Endothelial cell of umbilical vein (primary cell): ENCODE measurements around the gene SLC25A30. TPM values are rescaled to one million over a fixed set of nuclear protein-coding genes. Genes with fewer than 3 reads are reported as not detected.

Experiments used
- BruUV-seq: library from RNA; stranded (reverse); fragments of 400-500 nt; replicated peaks from 2 replicates; lab custom pipeline; 2021; lab: Mats Ljungman, UMichigan
- CTCF ChIA-PET: fragments of 300-600, 350-600 bp; sonication (Branson Sonifier 250); formaldehyde crosslinking; loops from one replicate; lab custom pipeline; 2021; ENCODE audit warnings: antibody characterized with exemption, inconsistent platforms; lab: Charles Lee
- POLR2A ChIA-PET: fragments of 300-600, 350-600 bp; sonication (Branson Sonifier 250); formaldehyde crosslinking; loops from one replicate; lab custom pipeline; 2021; ENCODE audit warnings: antibody characterized with exemption, inconsistent platforms; lab: Charles Lee
- DNase-seq: peaks from one replicate; pipeline ENCODE4 v3.0.0-alpha.2; 2011; ENCODE audit warnings: low read depth, low spot score
- FAIRE-seq: peaks from 2 replicates; lab custom pipeline; 2011; peaks lifted over from hg19 to GRCh38; lab: Jason Lieb, UNC
- H2AFZ ChIP-seq: 2 replicates; pipeline ENCODE4 v1.6.0; 2012; ENCODE audit warnings: low read depth, low read length, control low read depth, inconsistent platforms
- H3K27ac ChIP-seq: 2 replicates; pipeline ENCODE4 v1.5.1; 2011; ENCODE audit warnings: low read depth, mild to moderate bottlenecking, control low read depth, low read length, moderate library complexity; ENCODE audit not compliant: insufficient read depth
- H3K27me3 ChIP-seq, 2 experiments: 2 replicates each; pipeline versions ENCODE4 v1.6.0 to v1.6.1; 2011; ENCODE audit warnings: low read length in 2 of 2, mixed read lengths in 1 of 2; ENCODE audit not compliant: control insufficient read depth in 2 of 2, insufficient read depth in 2 of 2
- H3K36me3 ChIP-seq, 2 experiments: 2 replicates in 1 of 2; 3 replicates in 1 of 2; pipeline ENCODE4 v1.5.1; 2011; ENCODE audit warnings: low read length in 2 of 2, mild to moderate bottlenecking in 1 of 2, moderate library complexity in 1 of 2; ENCODE audit not compliant: control insufficient read depth in 2 of 2, insufficient read depth in 2 of 2; ENCODE audit errors: extremely low read depth in 1 of 2
- H3K4me1 ChIP-seq: 3 replicates; pipeline ENCODE4 v1.5.1; 2011; ENCODE audit warnings: mild to moderate bottlenecking, low read length; ENCODE audit not compliant: control insufficient read depth, insufficient read depth; ENCODE audit errors: extremely low read depth
- H3K4me2 ChIP-seq: 2 replicates; pipeline ENCODE4 v1.6.1; 2011; ENCODE audit warnings: low read length, control low read depth, mixed read lengths; ENCODE audit not compliant: insufficient read depth
- H3K4me3 ChIP-seq, 3 experiments: fragments of 200-600 bp in 1 of 3; sonication (generic), shearing (Covaris generic) in 1 of 3; replicated peaks in 1 of 3; 2 replicates each; pipeline ENCODE4 v1.5.1; 2011 to 2016; ENCODE audit warnings: control low read depth in 3 of 3, low read length in 3 of 3, mild to moderate bottlenecking in 2 of 3, inconsistent platforms in 1 of 3, low read depth in 1 of 3, moderate library complexity in 1 of 3; ENCODE audit not compliant: insufficient read depth in 1 of 3
- H3K79me2 ChIP-seq: 2 replicates; pipeline ENCODE4 v1.6.0; 2012; ENCODE audit warnings: low read length, inconsistent platforms; ENCODE audit not compliant: control insufficient read depth, insufficient read depth
- H3K9ac ChIP-seq: replicated peaks from 2 replicates; pipeline ENCODE3; 2011; ENCODE audit warnings: low read length, control low read depth; ENCODE audit not compliant: insufficient read depth; ENCODE audit errors: extremely low read depth
- H3K9me1 ChIP-seq: replicated peaks from 3 replicates; pipeline ENCODE4 v1.6.0; 2011; ENCODE audit warnings: mild to moderate bottlenecking, low read length; ENCODE audit not compliant: control insufficient read depth, insufficient read depth; ENCODE audit errors: extremely low read depth
- H3K9me3 ChIP-seq: replicated peaks from 2 replicates; pipeline ENCODE4 v1.5.1; 2012; ENCODE audit warnings: low read length, inconsistent platforms; ENCODE audit not compliant: control insufficient read depth, insufficient read depth
- H4K20me1 ChIP-seq: replicated peaks from 2 replicates; pipeline ENCODE3; 2011; ENCODE audit warnings: mild to moderate bottlenecking, low read length; ENCODE audit not compliant: control insufficient read depth, insufficient read depth; ENCODE audit errors: extremely low read depth
- CTCF ChIP-seq, 2 donors: IDR thresholded peaks; 1 replicate in 1 of 2; 2 replicates in 1 of 2; pipeline ENCODE4 v1.5.1; 2011; ENCODE audit warnings: low read length in 2 of 2, mild to moderate bottlenecking in 2 of 2, moderate library complexity in 2 of 2, control low read depth in 1 of 2, inconsistent platforms in 1 of 2, low read depth in 1 of 2; ENCODE audit not compliant: insufficient read depth in 1 of 2; ENCODE audit errors: extremely low read depth in 1 of 2
- FOS ChIP-seq: IDR thresholded peaks from 2 replicates; pipeline ENCODE4 v1.6.1; 2011; ENCODE audit warnings: mild to moderate bottlenecking, low read length, moderate library complexity, borderline replicate concordance; ENCODE audit not compliant: insufficient read depth
- MAX ChIP-seq: IDR thresholded peaks from 2 replicates; pipeline ENCODE4 v1.6.1; 2011; ENCODE audit not compliant: insufficient read depth, insufficient read length
- POLR2A ChIP-seq: IDR thresholded peaks from 2 replicates; pipeline ENCODE4 v1.6.1; 2012; ENCODE audit warnings: low read depth, mild to moderate bottlenecking, control low read depth, low read length
- dilution Hi-C: fragments of 300-500 bp; cut with MboI; formaldehyde crosslinking; loops from one replicate; pipeline ENCODE4 v1.15.0; 2019; ENCODE audit warnings: low sequenced_read_pairs; ENCODE audit not compliant: extremely low pct_ligation_motif_present
- intact Hi-C: fragments of 100-400 bp; cut with micrococcal nuclease; formaldehyde crosslinking; loops from one replicate; pipeline ENCODE4 v1.10.0; 2022
- polyA plus RNA-seq, 4 experiments: library from polyadenylated mRNA; depleted of rRNA in 3 of 4; stranded (reverse) in 3 of 4; unstranded in 1 of 4; fragments of >200 nt; gene quantifications; 2 replicates each; pipeline versions ENCODE4 v1.2.1 to v1.2.3, GENCODE V29; 2011 to 2012; ENCODE audit warnings: missing spikeins in 1 of 4
- total RNA-seq: library from RNA; stranded (reverse); gene quantifications from 2 replicates; pipeline ENCODE4 v1.2.3, GENCODE V29; 2021

The SLC25A30 gene
- total and polyA plus RNA-seq, 2 donors (not counting 3 experiments of a cell fraction or from before 2014, with no cell fraction given) = 13.3 to 27.0 TPM

- peaks cover 2 to 4% of the 10 kb centered on the region in 2 experiments for H3K36me3 ChIP-seq
- no peak for FAIRE-seq
- no peaks in the 10 kb centered on the region for H3K9me1 ChIP-seq
- H3K79me2 ChIP-seq = no peaks in the 10 kb centered on the region
- H3K27me3 ChIP-seq = no peaks in the 10 kb centered on the region
- CTCF ChIA-PET = no interaction called here
- H3K9ac ChIP-seq = no peak overlapping the region
- H3K4me3 ChIP-seq = no peak overlapping the region
- no peak overlapping the region for H3K27ac ChIP-seq
- BruUV-seq = no TSS peak
- H3K4me2 ChIP-seq = no peak overlapping the region
- no peaks in the 10 kb centered on the region for H3K4me1 ChIP-seq
- no peak for TF ChIP-seq MAX
- TF ChIP-seq FOS = peak; percentile 9
- no peaks in the 10 kb centered on the region for H3K9me3 ChIP-seq
- DNase-seq = no peak
- dilution Hi-C loops (no loop called here), intact Hi-C loops (no loop called here)
- H2AFZ ChIP-seq = no peak overlapping the region
- H4K20me1 ChIP-seq = no peaks in the 10 kb centered on the region
- POLR2A ChIA-PET = no interaction called here
Observed at GRCh38 chr13:45361596-45362206, 56.5 kb downstream of the SLC25A30 start.

- Histone ChIP-seq H2AFZ (no peak overlapping the region), H3K27ac (no peak overlapping the region), H3K4me3 (no peak overlapping the region), H3K4me1 (no peaks in the 10 kb centered on the region), H3K9ac (no peak overlapping the region), H3K36me3 (peaks cover 2 to 4% of the 10 kb centered on the region in 2 experiments), H4K20me1 (no peaks in the 10 kb centered on the region), H3K27me3 (no peaks in the 10 kb centered on the region), H3K9me1 (no peaks in the 10 kb centered on the region), H3K9me3 (no peaks in the 10 kb centered on the region), H3K79me2 (no peaks in the 10 kb centered on the region), H3K4me2 (no peak overlapping the region)
- intact Hi-C loops (no loop called here), dilution Hi-C loops (no loop called here)
- TF ChIP-seq CTCF (IDR thresholded peaks at IDR 0.05; ENCODE audit: extremely low read depth in 1 of 2, insufficient read depth in 1 of 2, low read depth in 1 of 2, low read length in 2 of 2) (no peak), POLR2A (no peak)
- BruUV-seq = no TSS peak
- DNase-seq (no peak), FAIRE-seq (no peak)
- CTCF ChIA-PET = interaction anchor here (1.8 to 2.3 kb wide), 2 partner anchors 15 kb away, joined by 5 to 7 read pairs; partner anchors contain the start of gene TPT1
- POLR2A ChIA-PET = no interaction called here
Observed at GRCh38 chr13:45356966-45357672, 61.1 kb downstream of the SLC25A30 start.
